ENCODE results near the gene TXLNB.
A peak's percentile ranks its signal among the peaks of the same experiment; 100 is the strongest.

Gene TXLNB

DNA sequence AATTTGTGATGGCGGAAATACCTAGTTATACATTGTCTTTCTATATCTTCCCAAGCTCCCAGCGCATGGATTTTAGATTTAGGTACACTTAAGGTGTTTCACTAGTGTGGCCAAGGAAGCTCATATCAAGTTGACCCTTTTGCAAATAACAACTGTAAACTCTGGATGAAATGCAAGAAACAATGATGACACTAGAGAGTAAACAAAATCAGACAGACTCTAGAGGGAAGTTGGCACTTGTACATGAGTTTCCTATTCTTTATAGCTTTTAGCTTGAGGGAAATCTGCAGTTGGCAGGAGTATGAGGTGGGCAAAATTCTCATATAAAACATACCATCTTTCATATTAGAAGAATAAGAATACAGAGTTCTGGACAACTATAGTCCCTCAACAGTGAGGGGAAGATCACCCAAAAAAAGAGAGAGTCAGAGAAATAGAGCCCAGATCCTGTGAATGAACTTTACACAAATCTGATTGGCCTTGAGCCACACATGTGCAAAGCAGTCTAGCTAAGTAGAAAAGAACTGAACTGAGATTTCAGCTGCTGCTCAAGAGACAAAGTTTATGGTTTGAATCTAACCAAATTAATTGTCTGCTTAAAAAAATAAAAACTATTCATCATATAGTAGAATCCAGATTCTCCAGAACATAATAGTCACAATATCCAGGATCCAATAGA lies 26.1 kb downstream of the TXLNB start:
- DNase-seq: no peak
- no peak overlapping the region for H3K27ac ChIP-seq
- no peaks in the 10 kb centered on the region for H3K36me3 ChIP-seq
- no peak overlapping the region for H3K4me3 ChIP-seq (ENCODE audit: low read depth, low read length)
- no peaks in the 10 kb centered on the region for H3K27me3 ChIP-seq (ENCODE audit: insufficient read depth, low read depth, severe bottlenecking)
- TF ChIP-seq CTCF (IDR thresholded peaks at IDR 0.05; ENCODE audit: low read depth, low read length): no peak
- H3K9me3 ChIP-seq (ENCODE audit: severe bottlenecking): no peaks in the 10 kb centered on the region

DNA sequence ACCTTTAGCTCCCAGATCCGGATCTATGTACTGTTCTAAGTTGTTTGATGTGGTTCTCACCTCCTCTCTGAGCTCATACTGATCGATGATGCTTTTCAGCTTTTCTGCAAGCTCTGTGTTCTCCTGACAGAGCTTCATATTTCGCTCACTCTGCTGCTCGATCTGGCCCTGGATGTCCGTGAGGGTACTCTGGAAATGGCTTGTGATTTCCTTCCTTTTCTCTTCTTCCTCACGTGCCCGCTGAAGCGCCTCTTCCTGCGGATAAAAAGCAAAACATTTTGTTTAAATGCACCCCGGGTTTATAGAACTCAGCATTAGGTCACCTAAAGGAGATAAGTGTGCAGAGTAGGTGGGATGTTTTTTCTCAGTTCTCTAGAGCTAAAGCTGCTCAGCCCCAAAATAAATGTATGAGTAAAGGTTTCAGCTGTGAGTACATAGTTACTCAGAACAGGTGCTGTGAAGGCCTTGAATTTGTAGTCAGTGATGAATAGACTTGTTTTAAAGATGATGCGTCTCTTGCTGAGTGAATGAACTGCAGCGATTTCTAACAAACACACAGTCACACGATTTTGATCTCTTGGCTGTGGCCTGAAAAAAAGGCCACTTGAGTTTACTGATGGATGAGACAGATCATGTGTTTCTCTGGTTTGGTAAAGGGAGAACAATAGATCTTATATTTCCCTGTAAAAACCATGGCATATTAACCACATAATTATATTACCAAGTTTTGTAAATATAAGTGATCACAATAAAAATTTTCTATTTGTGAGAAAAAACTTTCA lies 29.1 kb downstream of the TXLNB start:
- DNase-seq: no peak
- Histone ChIP-seq H3K27ac (no peak overlapping the region), H3K27me3 (ENCODE audit: insufficient read depth, low read depth, severe bottlenecking) (no peaks in the 10 kb centered on the region), H3K36me3 (no peaks in the 10 kb centered on the region), H3K9me3 (ENCODE audit: severe bottlenecking) (no peaks in the 10 kb centered on the region), H3K4me3 (ENCODE audit: low read depth, low read length) (no peak overlapping the region)
- TF ChIP-seq CTCF (IDR thresholded peaks at IDR 0.05; ENCODE audit: low read depth, low read length): no peak

- Histone ChIP-seq H3K27me3 (ENCODE audit: insufficient read depth, low read depth, severe bottlenecking) (no peaks in the 10 kb centered on the region), H3K4me3 (ENCODE audit: low read depth, low read length) (no peak overlapping the region), H3K36me3 (no peaks in the 10 kb centered on the region), H3K27ac (no peak overlapping the region), H3K9me3 (ENCODE audit: severe bottlenecking) (no peaks in the 10 kb centered on the region)
- TF ChIP-seq CTCF (IDR thresholded peaks at IDR 0.05; ENCODE audit: low read depth, low read length): peak; percentile 29; the same call in 1 of the 2 replicates
- no peak for DNase-seq
Measured at GRCh38 chr6:139257821-139258398, 33.9 kb downstream of the TXLNB start.

DNA sequence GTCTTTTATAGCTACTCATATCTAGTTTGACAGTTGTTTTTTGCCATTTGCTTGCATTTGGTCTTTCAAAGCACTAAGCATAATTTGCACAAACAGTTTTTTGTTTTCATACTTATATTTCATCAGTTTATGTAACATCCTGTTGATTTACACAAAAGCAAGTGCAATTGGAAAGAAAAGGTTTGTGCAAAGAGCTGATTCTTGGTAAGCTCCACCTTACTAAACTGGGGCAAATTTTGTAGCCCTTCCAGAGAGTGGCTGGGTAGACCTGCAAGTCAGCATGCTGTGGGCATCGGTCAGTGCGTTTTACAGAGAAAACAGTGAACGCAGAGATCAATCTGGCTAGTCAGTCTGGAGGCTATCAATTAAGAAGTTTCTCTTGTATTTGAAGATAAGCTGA lies 34.5 kb downstream of the TXLNB start:
- H3K27ac ChIP-seq: no peak overlapping the region

DNA sequence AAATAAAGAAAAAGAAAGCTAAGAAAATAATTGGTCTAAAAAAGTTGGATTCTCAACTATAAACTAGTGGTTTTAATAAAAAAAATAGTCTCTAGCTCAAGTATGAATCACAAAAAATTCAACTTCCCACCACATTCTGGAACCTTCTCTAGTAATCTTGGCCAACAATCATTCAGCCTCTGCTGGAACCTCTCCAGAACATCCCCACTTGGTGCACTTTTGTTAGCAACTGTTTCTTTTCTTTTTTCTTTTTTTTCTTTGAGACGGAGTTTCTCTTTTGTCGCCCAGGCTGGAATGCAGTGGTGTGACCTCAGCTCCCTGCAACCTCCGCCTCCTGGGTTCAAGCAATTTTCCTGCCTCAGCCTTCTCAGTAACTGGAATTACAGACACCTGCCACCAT lies 35.7 kb downstream of the TXLNB start:
- Histone ChIP-seq H3K27ac (no peak overlapping the region), H3K9me3 (ENCODE audit: severe bottlenecking) (no peaks in the 10 kb centered on the region), H3K4me3 (ENCODE audit: low read depth, low read length) (no peak overlapping the region), H3K27me3 (ENCODE audit: insufficient read depth, low read depth, severe bottlenecking) (no peaks in the 10 kb centered on the region), H3K36me3 (no peaks in the 10 kb centered on the region)
- DNase-seq: no peak
- TF ChIP-seq CTCF (IDR thresholded peaks at IDR 0.05; ENCODE audit: low read depth, low read length): no peak

More for the DNA sequence above, 34.5 kb downstream of the TXLNB start:
- no peak for DNase-seq
- H3K4me3 ChIP-seq (ENCODE audit: low read depth, low read length): no peak overlapping the region
- H3K9me3 ChIP-seq (ENCODE audit: severe bottlenecking): no peaks in the 10 kb centered on the region
- no peaks in the 10 kb centered on the region for H3K27me3 ChIP-seq (ENCODE audit: insufficient read depth, low read depth, severe bottlenecking)
- H3K36me3 ChIP-seq: no peaks in the 10 kb centered on the region
- TF ChIP-seq CTCF (IDR thresholded peaks at IDR 0.05; ENCODE audit: low read depth, low read length): no peak

Data from WERI-Rb-1 (cell line).